ENCODE results near the gene CAMTA1.

CAMTA1 gene

GRCh38 chr1:7177438-7178146 lies 392.3 kb downstream of the CAMTA1 start:
- H3K36me3 Mint-ChIP-seq = no peaks in the 10 kb centered on the region
- no peak overlapping the region for H3K4me3 Mint-ChIP-seq
- no peak for ATAC-seq
- no peak overlapping the region for H3K27ac Mint-ChIP-seq
- peaks cover 10% of the 10 kb centered on the region for H3K9me3 Mint-ChIP-seq
- H3K4me1 Mint-ChIP-seq = peaks cover 9% of the 10 kb centered on the region
- DNase-seq (ENCODE audit: low spot score in 2 of 2) = no peak

GRCh38 chr1:7178336-7178735 lies 393.1 kb downstream of the CAMTA1 start:
- Mint-ChIP-seq H3K4me3 (no peak overlapping the region), H3K36me3 (no peaks in the 10 kb centered on the region), H3K27ac (no peak overlapping the region), H3K9me3 (peaks cover 10% of the 10 kb centered on the region), H3K4me1 (peaks cover 9% of the 10 kb centered on the region)
- ATAC-seq (no peak), DNase-seq (ENCODE audit: low spot score in 2 of 2) (no peak)

- no peak overlapping the region for H3K27ac Mint-ChIP-seq
- no peak for ATAC-seq
- peaks cover 10% of the 10 kb centered on the region for H3K9me3 Mint-ChIP-seq
- no peak for DNase-seq (ENCODE audit: low spot score in 2 of 2)
- no peaks in the 10 kb centered on the region for H3K36me3 Mint-ChIP-seq
- H3K4me1 Mint-ChIP-seq = peaks cover 9% of the 10 kb centered on the region
- H3K4me3 Mint-ChIP-seq = no peak overlapping the region
Observed at GRCh38 chr1:7178741-7179140, 393.5 kb downstream of the CAMTA1 start.

DNA sequence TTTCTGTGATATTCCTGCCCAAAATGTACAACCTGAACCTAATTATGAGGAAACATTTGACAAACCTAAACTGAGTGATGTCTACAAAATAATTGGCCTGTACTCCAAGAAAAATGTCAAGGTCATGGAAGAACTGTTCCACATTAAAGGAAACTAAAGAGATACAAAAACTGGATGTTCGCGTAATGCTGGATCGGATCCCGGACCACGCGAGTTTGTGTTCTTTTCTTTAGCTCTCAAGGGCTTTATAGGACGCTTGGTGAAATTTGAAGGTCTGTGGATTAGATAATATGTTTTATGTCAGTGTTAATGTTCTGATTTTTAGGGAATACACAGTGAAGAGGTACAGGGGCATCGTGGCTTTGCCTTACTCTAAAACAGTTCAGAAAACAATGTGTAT lies 400.5 kb downstream of the CAMTA1 start:
- Mint-ChIP-seq H3K36me3 (no peaks in the 10 kb centered on the region), H3K4me3 (no peak overlapping the region), H3K27ac (no peak overlapping the region), H3K4me1 (no peaks in the 10 kb centered on the region), H3K9me3 (peaks cover 8% of the 10 kb centered on the region)
- no peak for ATAC-seq
- no peak for DNase-seq (ENCODE audit: low spot score in 2 of 2)

- ATAC-seq = no peak
- Mint-ChIP-seq H3K27ac (no peak overlapping the region), H3K4me1 (no peaks in the 10 kb centered on the region), H3K4me3 (no peak overlapping the region), H3K9me3 (peaks cover 8% of the 10 kb centered on the region), H3K36me3 (no peaks in the 10 kb centered on the region)
- DNase-seq (ENCODE audit: low spot score in 2 of 2) = no peak
Observed at GRCh38 chr1:7186382-7187111, 401.3 kb downstream of the CAMTA1 start.

- DNase-seq (ENCODE audit: low spot score in 2 of 2) = no peak
- Mint-ChIP-seq H3K36me3 (no peaks in the 10 kb centered on the region), H3K27ac (no peak overlapping the region), H3K4me1 (no peaks in the 10 kb centered on the region), H3K4me3 (no peak overlapping the region), H3K9me3 (peaks cover 8% of the 10 kb centered on the region)
- no peak for ATAC-seq
Observed at GRCh38 chr1:7187112-7187493, 401.8 kb downstream of the CAMTA1 start.

- no peaks in the 10 kb centered on the region for H3K4me1 Mint-ChIP-seq
- H3K36me3 Mint-ChIP-seq = no peaks in the 10 kb centered on the region
- peaks cover 6% of the 10 kb centered on the region for H3K9me3 Mint-ChIP-seq
- no peak overlapping the region for H3K27ac Mint-ChIP-seq
- ATAC-seq (no peak), DNase-seq (ENCODE audit: low spot score in 2 of 2) (no peak)
- H3K4me3 Mint-ChIP-seq = no peak overlapping the region
Observed at GRCh38 chr1:7190261-7190660, 405.0 kb downstream of the CAMTA1 start.

- Mint-ChIP-seq H3K27ac (no peak overlapping the region), H3K9me3 (peaks cover 4% of the 10 kb centered on the region), H3K4me3 (no peak overlapping the region), H3K36me3 (no peaks in the 10 kb centered on the region), H3K4me1 (no peaks in the 10 kb centered on the region)
- DNase-seq (ENCODE audit: low spot score in 2 of 2) (no peak), ATAC-seq (peak; percentile 19)
Observed at GRCh38 chr1:7192453-7192852, 407.2 kb downstream of the CAMTA1 start.

DNA sequence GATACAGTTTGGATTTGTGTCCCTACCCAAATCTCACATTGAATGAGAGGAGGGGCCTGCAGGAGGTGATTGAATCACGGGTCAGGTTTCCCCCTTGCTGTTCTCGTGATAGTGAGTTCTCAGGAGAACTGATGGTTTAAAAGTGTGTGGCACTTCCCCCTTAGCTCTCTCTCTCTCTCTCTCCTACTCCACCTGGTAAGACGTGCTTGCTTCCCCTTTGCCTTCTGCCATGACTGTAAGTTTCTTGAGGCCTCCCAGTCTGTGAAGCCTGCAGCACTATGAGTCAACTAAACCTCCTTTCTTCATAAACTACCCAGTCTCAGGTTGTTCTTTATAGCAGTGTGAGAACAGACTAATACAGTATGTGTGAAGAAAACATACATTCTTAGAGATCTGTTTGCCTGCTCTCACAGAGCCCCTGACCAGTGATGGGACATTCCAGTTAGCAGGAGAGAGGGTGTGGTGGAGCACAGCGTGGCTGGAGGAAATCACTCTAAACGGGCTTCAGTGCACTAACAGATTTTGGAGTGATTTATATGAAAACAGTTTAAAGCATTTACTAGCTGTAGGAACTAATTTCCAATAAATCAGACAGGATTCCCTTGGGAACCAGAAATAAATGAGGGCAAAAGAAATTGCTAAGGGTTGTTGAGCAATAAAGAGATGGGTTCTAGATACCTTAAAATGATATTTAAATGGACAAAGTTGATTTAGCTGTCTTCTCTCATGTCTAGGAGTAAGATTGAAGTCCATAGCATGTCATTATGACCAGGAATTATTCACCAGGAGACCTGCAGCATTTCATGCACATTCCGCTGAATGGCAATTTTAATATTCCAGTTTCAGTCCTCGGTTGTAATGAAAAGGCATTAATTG lies 411.0 kb downstream of the CAMTA1 start:
- Mint-ChIP-seq H3K9me3 (no peaks in the 10 kb centered on the region), H3K4me3 (no peak overlapping the region), H3K36me3 (no peaks in the 10 kb centered on the region), H3K4me1 (no peaks in the 10 kb centered on the region), H3K27ac (no peak overlapping the region)
- DNase-seq (ENCODE audit: low spot score in 2 of 2) (no peak), ATAC-seq (no peak)

DNA sequence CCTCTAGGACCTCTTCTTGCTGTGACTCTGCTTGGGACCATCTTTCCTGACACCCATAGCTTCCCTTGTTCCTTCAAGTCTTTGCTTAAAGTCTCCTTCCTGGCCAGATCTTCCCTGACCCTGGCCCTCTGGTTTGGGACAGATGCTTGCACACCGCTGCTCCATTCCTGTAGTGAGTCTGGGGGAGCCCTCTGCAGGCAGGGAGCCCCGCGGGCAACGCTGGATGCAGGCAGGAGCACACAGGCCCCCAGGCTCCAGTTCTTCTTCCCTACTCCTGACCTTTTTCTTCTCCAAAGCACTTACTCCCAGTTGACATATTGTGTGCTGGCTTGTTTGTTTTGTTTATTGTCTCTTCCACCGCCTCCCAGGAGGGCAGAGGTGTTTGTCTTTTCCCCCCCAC lies 413.4 kb downstream of the CAMTA1 start:
- no peak for DNase-seq (ENCODE audit: low spot score in 2 of 2)
- Mint-ChIP-seq H3K4me1 (no peaks in the 10 kb centered on the region), H3K9me3 (peaks cover 3% of the 10 kb centered on the region), H3K4me3 (no peak overlapping the region), H3K27ac (no peak overlapping the region), H3K36me3 (no peaks in the 10 kb centered on the region)
- ATAC-seq = no peak

DNA sequence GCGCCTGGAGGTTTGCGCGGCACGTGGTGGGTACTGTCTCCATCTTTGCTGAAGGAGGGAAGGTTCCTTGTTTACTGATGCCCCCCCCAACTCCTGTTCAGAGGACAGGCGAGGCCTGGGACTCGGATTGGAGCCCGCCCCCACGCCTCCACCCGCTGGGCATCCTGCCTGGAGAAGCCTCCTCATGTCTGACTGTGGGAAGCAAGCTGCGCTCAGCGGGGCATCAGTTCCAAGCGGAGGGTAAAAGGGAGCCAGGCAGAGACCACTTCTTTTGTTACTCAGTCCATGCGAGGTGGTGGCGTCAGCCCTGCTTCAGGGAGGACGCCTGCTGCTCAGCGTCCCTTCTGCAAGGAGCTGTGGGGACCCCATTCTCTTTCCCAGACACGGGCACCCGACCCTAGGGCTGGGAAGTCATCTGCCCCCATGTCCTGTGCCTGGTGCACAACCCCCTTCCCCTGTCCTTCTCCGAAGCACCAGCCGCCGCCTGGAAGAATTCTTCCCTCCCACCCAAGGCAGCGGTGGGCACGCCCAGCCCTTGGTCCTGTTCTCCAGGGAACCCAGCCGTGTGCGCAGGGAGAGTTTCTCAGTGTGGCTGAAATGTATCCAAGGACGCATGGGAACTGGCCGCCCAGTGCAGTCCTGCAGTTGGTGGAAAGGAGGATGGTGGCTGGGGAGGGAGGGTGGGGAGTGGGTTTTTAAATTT lies 414.0 kb downstream of the CAMTA1 start:
- DNase-seq (ENCODE audit: low spot score in 2 of 2) (no peak), ATAC-seq (peak; percentile 16)
- H3K4me1 Mint-ChIP-seq = no peaks in the 10 kb centered on the region
- H3K27ac Mint-ChIP-seq = no peak overlapping the region
- H3K9me3 Mint-ChIP-seq = peaks cover 3% of the 10 kb centered on the region
- no peaks in the 10 kb centered on the region for H3K36me3 Mint-ChIP-seq
- H3K4me3 Mint-ChIP-seq = no peak overlapping the region

DNA sequence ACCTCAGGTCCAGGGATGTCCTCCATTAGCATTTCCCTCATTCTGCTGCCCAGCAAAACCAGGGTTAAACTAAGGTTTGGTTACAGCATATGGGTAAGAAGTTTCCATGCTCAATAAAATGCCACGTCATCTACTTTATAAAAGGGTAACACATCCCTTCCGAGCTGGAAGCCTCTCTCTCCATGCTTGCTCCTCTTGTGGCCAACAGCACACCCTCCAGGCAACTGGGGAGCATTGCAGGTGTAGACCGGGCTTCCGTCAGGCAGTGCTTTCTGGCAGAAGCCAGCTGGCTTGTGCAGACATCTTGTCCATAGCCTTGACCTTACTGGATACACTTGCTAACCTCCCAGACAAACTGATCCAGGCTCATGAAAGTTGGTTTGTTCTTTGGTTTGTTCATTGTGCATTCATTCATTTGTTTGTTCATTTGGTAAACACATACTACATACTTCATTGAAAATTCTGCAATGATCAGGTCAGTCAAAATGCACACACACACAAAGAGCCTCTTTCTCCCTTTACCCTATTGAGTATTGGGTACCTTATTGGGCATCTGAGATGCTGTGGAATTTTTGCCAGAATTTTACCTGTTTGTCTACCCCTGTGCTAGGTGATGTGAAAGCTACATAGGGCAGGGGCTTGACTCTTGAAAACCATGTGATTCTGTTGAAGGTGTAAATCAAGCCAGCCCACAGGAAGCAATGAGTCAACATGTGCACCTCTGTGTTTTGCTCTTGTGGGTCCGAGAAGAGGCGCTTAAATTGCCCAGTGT lies 422.8 kb downstream of the CAMTA1 start:
- Mint-ChIP-seq H3K4me3 (no peak overlapping the region), H3K36me3 (no peaks in the 10 kb centered on the region), H3K27ac (no peak overlapping the region), H3K4me1 (no peaks in the 10 kb centered on the region), H3K9me3 (no peaks in the 10 kb centered on the region)
- no peak for DNase-seq (ENCODE audit: low spot score in 2 of 2)
- peak; percentile 32 for ATAC-seq

DNA sequence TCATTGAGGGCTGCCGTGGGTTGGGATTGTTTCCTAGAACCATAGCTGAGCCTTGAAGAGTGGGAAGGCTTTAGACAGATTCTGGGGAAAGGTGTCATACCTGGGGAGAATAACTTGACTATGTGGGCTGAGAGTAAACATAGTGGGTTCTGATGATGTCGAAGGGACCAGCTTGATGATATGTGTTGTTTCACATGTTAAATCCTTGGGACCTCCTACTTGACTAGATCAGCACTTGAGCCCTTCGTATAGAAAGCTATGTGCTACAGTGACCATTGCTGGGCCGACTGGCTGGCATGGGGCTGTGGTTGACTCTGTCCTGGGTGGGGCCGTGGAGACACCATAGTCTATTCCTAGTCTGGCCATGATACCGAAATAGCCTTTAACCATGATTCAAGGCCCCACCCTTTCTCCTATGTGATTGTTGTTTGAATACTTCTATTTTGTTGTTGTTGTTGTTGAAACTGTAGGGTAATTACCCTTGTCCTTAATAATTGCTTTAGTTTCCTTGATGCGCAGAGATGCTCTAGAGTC lies 423.5 kb downstream of the CAMTA1 start:
- no peaks in the 10 kb centered on the region for H3K9me3 Mint-ChIP-seq
- H3K4me3 Mint-ChIP-seq = no peak overlapping the region
- H3K27ac Mint-ChIP-seq = no peak overlapping the region
- DNase-seq (ENCODE audit: low spot score in 2 of 2) (no peak), ATAC-seq (no peak)
- H3K4me1 Mint-ChIP-seq = no peaks in the 10 kb centered on the region
- no peaks in the 10 kb centered on the region for H3K36me3 Mint-ChIP-seq

GRCh38 chr1:7209336-7209735 lies 424.1 kb downstream of the CAMTA1 start:
- Mint-ChIP-seq H3K27ac (no peak overlapping the region), H3K4me3 (no peak overlapping the region), H3K4me1 (no peaks in the 10 kb centered on the region), H3K36me3 (no peaks in the 10 kb centered on the region), H3K9me3 (no peaks in the 10 kb centered on the region)
- ATAC-seq (no peak), DNase-seq (ENCODE audit: low spot score in 2 of 2) (no peak)
